Measurements from ENCODE around the gene NUPR1.
"Not testable (repeated sequence)": the region's sequence is repeated elsewhere in the genome, so short reads cannot be mapped to it uniquely, and the experiment has no call there.

NUPR1 gene

GRCh38 chr16:28554634-28555423 is 16.1 kb upstream of the NUPR1 start:
- no peak for DNase-seq

- DNase-seq, result peak; percentile 92 to 93
These were observed 15.2 kb upstream of the NUPR1 start, which contains the start of gene SGF29 for GRCh38 chr16:28553776-28554633. Gene SGF29 (plus strand): TSS chr16:28553920. CDS start chr16:28581070, 27,150 bp downstream.

GRCh38 chr16:28549301-28549899 is 10.6 kb upstream of the NUPR1 start:
- DNase-seq, result no peak

- DNase-seq, result no peak
These were observed 9.6 kb upstream of the NUPR1 start for GRCh38 chr16:28548306-28548802.

GRCh38 chr16:28546626-28547025 is 7.9 kb upstream of the NUPR1 start:
- DNase-seq, result no peak

GRCh38 chr16:28545964-28546363 is 7.2 kb upstream of the NUPR1 start:
- not testable (repeated sequence) for DNase-seq

- DNase-seq, result no peak
These were observed 6.2 kb upstream of the NUPR1 start for GRCh38 chr16:28544998-28545397.

- no peak for DNase-seq
These were observed 4.3 kb upstream of the NUPR1 start for GRCh38 chr16:28543072-28543471.

GRCh38 chr16:28542646-28543045 is 3.9 kb upstream of the NUPR1 start:
- DNase-seq, result no peak

GRCh38 chr16:28540346-28540745 is 1.6 kb upstream of the NUPR1 start:
- DNase-seq, result no peak

GRCh38 chr16:28537964-28538732 is 626 bp downstream of the NUPR1 start:
- no peak for DNase-seq

- DNase-seq, result no peak
These were observed 1.7 kb downstream of the NUPR1 start for GRCh38 chr16:28537076-28537475.

GRCh38 chr16:28534542-28535373 is 4.0 kb downstream of the NUPR1 start:
- DNase-seq, result no peak

- no peak for DNase-seq
These were observed 5.7 kb downstream of the NUPR1 start for GRCh38 chr16:28532940-28533647.

GRCh38 chr16:28531777-28532744 is 6.7 kb downstream of the NUPR1 start:
- DNase-seq, result no peak

GRCh38 chr16:28529124-28529523 is 9.7 kb downstream of the NUPR1 start:
- DNase-seq, result no peak

- DNase-seq, result no peak
These were observed 10.3 kb downstream of the NUPR1 start for GRCh38 chr16:28528463-28528867.

- no peak for DNase-seq
These were observed 10.8 kb downstream of the NUPR1 start for GRCh38 chr16:28527985-28528384.

GRCh38 chr16:28527100-28527785 is 11.5 kb downstream of the NUPR1 start:
- not testable (repeated sequence) for DNase-seq
